HG03571 (cell line): ENCODE data around the gene ADAMTS4.

Source experiments
- ATAC-seq: cut with Tn5 transposase; IDR thresholded peaks from one replicate; pipeline ENCODE4 v1.9.1; 2021; ENCODE audit not compliant: unreplicated experiment

ADAMTS4 gene

DNA sequence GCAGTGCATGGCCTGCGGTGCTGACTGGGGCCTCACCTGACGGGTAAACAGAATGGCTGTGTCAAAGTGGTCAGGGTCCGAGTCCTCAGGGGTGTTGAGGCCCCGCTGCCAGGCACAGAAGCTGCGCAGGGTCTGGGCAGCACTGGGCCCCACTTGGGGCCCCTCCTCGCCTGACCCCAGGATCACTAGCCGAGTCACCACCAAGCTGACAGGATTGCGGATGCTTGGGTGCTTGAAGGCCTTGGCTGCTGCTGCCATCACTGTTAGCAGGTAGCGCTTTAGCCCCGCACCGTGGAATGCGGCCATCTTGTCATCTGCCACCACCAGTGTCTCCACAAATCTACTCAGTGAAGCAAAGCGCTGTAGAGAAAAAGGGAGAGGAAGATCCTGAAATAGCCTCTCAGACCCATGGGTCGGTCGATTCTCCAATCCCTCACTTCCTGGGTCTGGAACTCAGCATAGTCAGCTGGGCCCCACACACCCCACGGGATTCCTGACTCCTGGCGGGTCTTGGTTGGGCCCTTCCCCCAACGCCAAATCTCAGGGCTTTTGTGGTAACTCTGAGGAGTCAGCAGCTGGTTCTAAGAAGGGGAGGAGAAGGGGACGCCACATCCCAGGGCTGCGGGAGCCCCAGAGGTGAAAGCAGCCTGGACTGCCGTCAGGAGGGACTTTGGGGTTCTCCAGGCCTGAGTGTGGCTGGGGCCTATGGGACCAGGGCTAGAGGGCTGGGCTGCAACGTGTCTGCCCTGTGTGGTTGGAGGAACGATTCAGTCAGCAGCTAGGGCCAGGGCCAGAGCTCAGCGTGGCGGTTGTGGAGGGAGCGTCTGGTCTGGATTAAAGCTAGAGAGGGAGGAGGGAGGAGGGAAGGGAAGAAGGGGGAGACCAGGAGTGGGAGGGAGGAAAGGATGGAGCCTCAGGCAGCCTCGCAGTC is 2.1 kb downstream of the ADAMTS4 start:
- ATAC-seq, result no peak

- no peak for ATAC-seq
Measured at GRCh38 chr1:161196111-161196510, 2.7 kb downstream of the ADAMTS4 start.

DNA sequence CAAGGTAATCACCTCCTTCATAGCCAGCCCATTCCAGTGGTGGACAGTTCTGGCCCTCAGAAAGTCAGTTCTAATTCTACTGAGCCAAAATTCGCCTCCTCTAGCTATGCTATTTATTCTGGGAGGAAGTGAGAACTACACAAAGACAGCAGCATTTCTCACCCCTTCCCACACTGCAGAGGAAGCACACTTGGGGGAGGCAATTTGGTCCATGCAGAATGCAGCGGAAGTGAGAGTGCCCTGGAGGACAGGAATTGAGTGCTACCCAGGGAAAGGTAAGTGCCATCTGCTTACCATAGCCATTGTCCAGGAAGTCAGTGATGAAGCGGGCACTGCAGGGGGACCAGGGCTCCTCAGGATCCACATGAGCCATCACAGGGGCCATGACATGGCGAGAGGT is 3.7 kb downstream of the ADAMTS4 start:
- ATAC-seq, result no peak

DNA sequence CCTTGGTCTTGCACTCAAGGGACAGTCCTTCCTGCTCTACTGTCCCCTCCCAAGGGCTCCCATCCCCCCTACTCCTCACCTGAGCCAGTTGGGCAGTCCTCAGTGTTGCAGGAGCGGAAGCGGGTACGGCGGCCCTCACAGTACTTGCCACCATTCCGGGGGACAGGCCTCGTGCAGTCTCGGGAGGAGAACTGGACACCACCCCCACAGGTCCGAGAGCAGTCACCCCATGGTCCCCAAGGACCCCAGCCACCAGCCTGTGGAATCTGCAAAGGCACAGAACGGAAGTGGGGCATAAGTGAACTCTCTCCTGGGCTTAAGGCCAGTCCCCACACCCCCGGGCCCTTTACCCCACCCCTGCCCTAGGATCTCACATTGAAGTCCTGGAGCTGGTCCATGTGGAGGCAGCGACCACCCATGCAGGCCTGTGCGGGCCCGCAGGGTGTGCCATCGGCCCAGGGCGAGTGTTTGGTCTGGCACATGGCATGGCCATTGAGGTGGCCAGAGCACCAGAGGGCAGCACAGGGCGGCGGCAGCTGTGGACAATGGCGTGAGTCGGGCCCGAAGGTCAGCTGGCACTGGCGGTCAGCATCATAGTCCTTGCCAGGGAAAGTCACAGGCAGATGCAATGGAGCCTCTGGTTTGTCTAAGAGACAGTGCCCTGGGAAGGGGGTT is 5.2 kb downstream of the ADAMTS4 start:
- no peak for ATAC-seq

GRCh38 chr1:161192476-161193465 is 6.1 kb downstream of the ADAMTS4 start:
- no peak for ATAC-seq

DNA sequence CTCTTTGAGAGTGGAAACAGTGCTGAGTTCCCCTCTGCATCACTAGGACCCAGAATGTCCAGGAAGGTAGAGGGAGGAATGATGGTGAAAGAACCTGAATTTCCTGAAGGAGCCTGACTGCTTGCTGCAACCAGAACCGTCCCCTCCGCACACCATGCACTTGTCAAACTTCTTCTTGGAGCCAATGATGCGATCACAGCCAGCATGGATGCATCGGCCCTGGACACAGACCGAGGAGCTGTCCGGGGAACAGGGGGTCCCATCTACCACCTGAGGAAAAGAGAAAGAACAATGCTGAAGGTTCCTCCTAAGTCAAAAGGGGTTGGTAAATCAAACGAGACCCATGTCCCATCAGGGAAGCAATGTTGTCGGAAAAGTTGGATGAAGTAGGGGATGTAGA is 6.9 kb downstream of the ADAMTS4 start:
- no peak for ATAC-seq

GRCh38 chr1:161190962-161191521 is 7.8 kb downstream of the ADAMTS4 start:
- ATAC-seq, result no peak

- ATAC-seq, result no peak
Measured at GRCh38 chr1:161189036-161189435, 9.8 kb downstream of the ADAMTS4 start.

- ATAC-seq, result no peak
Measured at GRCh38 chr1:161188381-161188780, 10.5 kb downstream of the ADAMTS4 start.

DNA sequence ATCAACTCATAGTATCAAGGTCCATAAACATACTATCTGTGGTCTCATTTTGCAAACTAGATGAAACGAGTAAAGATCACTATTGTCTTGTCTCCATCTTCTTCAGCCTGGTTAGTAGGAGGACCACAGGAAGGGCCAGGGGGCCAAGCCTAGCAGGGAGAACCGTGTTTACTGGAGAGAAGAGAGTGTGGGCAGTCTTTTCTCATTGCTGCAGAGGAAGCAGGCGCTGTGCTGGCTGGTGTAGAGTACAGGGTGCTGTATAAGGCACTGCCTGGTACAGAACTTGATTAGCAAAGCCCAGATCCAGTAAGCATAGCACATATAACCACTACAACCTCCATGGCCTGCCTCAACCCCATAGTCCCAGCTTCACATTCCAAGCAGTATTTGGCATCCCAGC is 11.5 kb downstream of the ADAMTS4 start:
- ATAC-seq, result no peak

- peak; percentile 29 for ATAC-seq
Measured at GRCh38 chr1:161185732-161186311, 13.0 kb downstream of the ADAMTS4 start.

DNA sequence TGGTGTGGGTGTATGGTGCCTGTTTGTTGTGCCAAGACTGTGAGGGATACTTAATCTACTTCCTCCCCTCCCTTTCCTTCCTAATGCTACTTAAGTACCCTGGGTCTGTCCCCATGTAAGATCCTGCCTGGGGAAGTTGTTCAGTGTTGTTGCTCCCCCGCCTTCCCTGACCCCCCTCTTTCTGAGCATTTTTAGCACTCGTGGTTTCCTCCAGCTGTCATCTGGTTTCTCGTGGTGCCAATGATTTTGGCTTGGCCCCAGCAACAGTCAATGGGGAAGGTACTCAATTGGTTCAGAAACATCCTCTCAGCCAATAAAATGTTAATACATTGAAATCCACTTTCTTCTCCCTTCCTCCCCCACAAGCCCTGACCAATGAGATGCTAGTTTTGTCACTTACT is 13.6 kb downstream of the ADAMTS4 start:
- peak; percentile 52 for ATAC-seq

DNA sequence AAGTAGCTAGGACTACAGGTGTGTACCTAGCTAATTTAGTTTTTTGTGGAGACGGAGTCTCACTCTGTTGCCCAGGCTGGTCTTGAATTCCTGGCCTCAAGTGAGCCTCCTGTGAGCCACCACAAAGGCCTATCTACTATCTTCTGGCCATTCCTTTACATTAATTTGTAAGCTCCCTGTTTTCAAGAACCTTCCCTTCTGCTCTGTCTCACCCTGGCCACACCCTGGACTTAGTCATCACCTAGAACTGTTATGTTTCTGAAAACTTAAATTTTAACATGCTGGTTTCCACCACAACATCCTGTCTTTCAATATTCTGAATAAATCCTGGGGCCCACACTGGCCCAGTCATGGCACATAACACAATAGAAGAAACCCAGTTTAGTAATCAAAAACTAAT is 16.6 kb downstream of the ADAMTS4 start:
- ATAC-seq, result no peak

DNA sequence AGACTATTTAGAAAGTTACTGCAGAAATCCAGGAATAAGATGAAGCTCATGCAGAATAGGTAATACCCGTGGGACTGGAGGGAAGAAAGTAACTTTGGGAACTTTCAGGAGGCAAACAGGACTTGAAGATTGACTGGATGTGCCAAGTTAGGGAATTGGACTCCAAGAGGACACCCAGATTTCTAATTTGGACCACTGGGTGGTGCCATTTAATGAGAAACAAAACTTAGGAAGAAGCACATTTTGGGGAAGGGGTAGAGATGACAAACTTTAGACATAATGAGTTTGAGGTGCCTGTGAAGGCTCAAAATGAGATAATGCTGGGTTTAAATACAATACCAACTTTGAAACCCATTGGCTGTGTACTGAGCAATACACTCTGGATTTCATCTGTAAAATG is 18.2 kb downstream of the ADAMTS4 start:
- no peak for ATAC-seq

DNA sequence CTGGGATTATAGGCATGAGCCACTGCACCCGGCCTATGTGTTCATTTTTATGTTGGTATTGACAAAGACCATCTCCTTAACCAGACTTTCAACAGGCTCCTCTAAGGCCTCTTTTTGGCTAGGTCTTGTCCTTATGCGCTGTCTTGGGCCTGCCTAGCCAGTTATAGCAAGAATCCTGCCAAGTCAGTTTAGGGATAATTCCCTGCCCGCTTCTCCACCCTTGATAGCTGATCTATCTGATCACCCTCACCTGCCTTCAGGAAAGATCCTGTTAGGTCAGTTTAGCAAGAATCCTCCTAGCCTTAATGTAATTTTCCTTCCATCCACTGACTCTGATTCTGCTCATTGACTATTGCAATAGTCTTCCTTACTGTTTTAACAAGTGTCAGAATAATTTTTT is 19.2 kb downstream of the ADAMTS4 start:
- ATAC-seq, result no peak

- ATAC-seq, result no peak
Measured at GRCh38 chr1:161177936-161178244, 21.0 kb downstream of the ADAMTS4 start.

DNA sequence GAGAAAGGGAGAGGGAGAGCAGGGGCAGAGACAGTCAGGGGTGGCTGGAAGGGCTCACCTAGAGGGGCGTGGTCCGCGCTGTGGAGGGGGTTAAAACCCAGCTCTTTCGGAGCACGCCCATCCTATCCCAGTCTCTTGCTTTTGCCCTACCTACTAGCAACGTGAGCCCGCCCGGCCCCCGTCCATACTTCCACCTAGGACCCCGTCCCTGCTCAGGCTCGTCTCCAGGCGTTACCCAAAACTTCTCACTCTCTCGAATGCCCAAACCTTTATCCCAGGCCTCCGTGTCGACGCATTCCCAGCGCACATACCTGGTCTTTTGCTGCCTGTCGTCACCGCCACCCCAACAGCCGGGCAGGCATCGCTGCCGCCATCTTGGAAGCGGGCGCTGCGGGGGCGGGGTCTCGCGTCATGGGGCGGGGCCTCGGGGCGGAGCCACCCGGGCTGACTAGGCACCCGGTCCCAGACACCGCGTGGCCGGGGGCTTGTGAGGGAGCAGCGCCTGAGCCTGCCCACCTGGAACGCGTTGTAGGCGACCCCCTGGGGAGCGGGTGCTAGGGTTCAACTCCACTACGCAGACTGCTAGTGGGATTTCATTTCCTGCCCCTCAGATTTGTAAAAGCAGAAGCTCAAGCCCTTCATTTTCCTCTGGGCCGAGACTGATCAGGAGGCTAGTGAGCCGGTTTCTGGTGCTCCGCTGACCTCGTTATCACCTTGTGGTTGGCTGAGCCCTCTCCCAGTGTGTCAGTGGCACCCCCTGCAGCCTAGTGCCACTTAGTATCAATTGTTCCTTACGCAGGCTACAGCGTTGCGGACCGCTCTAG is 21.5 kb downstream of the ADAMTS4 start, which contains the start of gene B4GALT3:
TSS of gene B4GALT3 (minus strand) at position 396 of the 824 bp plus-strand sequence. CDS start 1,447 bp downstream, outside the sequence.
- ATAC-seq, result peak; percentile 57

GRCh38 chr1:161176468-161177111 is 22.3 kb downstream of the ADAMTS4 start:
- no peak for ATAC-seq
